ENCODE results near the gene ZNF560.
"Not testable (repeated sequence)": the region's sequence is repeated elsewhere in the genome, so short reads cannot be mapped to it uniquely, and the experiment has no call there.

ZNF560 gene

GRCh38 chr19:9498183-9498902 lies at the start of gene ZNF560:
ZNF560 (minus strand) TSS chr19:9498616; CDS start chr19:9475313, 23,303 bp downstream.
- DNase-seq, result peak; percentile 8

- DNase-seq, result no peak
Measured at GRCh38 chr19:9547870-9548269, 49.5 kb upstream of the ZNF560 start.

GRCh38 chr19:9541281-9541680 lies 42.9 kb upstream of the ZNF560 start:
- not testable (repeated sequence) for DNase-seq

DNA sequence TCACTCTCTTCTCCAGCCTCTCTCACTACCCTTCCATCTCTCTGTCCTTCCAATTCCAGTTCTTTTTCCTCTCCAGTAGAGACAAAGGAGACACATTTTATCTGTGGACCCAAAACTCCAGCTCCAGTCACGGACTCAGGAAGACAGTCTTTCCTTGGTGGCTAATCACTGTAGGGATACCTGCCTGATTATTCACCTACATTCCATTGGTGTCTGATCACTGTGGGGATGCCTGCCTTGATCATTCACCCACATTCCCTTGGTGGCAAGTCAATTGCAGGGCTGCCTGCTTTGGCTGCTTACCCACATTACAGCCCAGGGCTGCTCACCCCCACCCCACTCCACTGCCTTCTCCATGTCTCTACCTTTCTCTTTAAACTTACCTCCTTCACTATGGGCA lies 41.5 kb upstream of the ZNF560 start:
- DNase-seq, result not testable (repeated sequence)

- DNase-seq, result not testable (repeated sequence)
Measured at GRCh38 chr19:9539201-9539600, 40.8 kb upstream of the ZNF560 start.

GRCh38 chr19:9538183-9539058 lies 40.0 kb upstream of the ZNF560 start, which contains the start of gene ZNF426:
ZNF426 (minus strand) TSS chr19:9538645; CDS start chr19:9536232, 2,413 bp downstream.
- DNase-seq, result peak; percentile 89

DNA sequence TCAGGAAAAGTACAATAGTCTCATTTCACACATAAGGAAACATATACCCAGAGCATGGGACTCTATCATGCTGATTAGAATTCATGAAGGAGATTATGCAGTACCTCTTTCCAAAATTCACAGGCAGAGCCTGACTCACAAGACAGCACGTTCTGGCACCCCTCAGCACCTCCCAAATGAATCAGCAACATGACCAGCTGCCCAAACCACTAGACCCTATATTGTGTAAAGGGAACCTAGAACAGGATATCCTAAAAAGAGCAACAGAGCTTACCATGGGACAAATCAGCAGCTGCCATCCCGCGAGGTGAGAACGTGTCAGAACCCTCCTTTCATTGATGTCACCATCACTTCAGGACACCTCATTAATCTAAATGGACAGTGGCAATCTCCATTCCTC lies 37.5 kb upstream of the ZNF560 start:
- no peak for DNase-seq

DNA sequence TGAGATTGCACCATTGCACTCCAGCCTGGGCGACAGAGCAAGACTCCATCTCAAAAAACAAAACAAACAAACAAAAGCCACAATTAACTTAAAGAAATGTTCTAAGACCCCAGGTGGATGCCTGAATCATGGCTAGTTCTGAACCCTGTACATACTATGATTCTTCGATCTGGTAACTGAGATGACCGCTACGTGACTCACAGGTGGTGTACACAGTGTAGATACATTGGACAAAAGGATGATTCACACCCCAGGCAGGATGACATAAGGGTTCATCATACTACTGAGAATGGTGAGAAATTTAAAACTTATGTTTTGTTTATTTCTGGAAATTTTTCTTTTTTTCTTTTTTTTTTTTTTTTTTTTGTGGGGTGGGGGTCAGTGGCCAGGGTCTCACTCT lies 33.5 kb upstream of the ZNF560 start:
- no peak for DNase-seq

DNA sequence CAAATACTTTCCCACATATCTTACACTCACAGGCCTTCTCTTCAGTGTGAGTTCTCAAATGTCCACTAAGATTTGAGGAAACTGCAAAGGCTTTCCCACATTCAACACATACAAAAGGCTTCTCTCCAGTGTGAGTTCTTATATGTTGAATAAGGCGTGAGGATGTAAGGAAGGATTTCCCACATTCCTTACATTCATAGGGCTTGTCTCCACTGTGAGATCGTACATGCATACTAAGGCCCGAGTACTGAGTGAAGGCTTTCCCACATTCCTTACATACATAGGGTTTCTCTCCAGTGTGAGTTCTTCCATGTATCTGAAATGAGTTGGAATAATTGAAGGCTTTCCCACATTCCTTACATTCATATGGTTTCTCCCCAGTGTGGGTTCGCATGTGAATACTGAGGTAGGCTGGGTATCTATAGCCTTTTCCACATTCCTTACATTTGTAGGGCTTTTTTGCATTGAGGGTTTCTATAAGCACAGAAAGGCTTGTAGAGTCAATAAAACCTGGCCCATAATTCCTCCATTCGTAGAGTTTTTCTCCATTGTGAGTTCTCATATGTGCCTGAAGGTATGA lies 30.4 kb upstream of the ZNF560 start:
- no peak for DNase-seq

DNA sequence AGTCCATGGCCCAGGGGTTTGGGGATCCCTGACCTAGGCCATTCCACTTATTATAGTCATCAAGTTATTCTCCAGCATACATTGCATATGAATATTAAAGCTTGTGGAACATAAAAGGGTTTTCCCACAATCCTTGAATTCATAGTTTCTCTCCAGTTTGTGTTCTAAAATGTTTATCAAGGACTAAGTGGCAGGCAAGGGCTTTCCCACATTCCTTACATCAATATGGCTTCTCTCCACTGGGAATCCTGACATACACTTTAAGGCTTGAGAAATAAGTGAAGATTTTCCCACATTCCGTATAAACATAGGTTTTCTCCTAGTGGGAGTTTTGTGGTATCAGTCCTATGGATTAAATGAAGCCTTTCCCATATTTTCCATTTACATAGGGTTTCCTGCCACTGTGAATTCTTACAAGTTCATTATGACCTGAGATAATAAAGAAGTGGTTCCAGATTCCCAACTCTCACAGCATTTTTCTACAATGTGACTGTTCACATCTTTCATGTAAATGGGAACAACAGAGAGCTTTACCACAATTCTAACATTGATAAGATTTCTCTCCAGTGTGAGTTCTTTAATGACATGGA lies 25.6 kb upstream of the ZNF560 start:
- no peak for DNase-seq

DNA sequence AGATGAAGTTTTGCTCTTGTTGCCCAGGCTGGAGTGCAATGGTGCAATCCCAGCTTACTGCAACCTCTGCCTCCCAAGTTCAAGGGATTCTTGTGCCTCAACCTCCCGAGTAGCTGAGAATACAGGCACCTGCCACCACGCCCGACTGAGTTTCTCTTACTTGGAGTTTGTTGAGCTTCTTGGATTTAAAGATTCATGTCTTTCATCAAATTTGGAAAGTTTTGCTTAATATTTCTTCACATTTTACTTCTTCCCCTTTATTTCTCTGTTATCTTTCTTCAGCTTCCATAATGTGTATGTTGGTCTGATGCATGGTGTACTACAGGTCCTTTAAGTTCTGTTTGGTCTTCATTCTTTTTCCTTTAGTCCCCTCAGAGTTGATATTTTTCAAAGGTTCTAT lies 8.9 kb upstream of the ZNF560 start:
- DNase-seq, result no peak

DNA sequence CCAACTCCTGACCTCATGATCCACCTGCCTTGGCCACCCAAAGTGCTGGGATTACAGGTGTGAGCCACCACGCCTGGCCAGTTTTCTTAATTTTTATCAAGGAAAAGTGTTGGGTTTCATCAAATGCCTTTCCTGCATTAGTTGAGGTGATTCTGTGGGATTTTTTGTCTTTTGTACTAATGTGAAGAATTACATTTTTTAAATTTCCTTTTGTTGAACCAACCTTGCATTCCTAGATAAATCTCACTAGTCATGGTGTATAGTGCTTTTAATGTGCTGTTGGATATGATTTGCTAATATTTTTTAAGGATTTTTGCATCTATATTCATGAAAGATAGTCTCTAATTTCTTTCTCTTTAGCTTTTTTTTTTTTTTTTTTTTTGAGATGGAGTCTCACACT lies 2.4 kb upstream of the ZNF560 start:
- no peak for DNase-seq

DNA sequence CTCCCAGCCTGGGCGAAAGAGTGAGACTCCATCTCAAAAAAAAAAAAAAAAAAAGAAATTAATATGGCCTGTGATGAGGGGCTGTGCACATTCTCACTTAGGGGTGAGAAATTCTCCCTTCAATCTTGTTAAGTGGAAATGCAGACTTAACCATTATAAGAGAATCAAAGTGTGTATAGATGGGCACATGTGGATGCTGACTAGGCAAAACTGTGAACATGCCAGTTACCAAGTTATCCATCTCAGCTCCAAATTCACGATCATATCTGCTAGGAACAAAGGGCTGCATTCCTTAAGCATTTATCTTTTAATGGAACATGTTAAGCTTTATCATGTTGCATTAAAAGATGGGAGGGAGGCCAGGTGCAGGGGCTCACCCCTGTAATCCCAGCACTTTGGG lies 4.3 kb downstream of the ZNF560 start:
- no peak for DNase-seq

- no peak for DNase-seq
Measured at GRCh38 chr19:9487016-9487415, 11.4 kb downstream of the ZNF560 start.

GRCh38 chr19:9485140-9485539 lies 13.3 kb downstream of the ZNF560 start:
- no peak for DNase-seq

DNA sequence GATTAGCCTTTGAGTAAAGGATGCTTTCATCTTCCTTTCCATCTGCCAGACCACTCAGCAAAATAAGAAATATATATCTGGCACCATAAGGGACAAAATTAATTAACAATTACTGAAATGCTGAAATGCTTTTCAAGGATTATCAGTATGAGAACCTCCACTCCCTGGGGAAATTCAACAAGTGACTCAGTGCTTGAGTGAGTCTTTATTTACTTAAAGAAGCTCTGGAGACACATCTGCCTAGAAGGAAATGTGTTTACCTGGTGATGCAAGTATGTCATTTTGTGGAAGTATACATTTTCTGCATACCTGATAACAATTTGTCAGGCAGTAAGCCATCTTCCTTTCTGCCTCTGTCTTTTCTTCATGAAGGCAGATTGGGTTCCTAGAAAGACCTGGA lies 23.4 kb downstream of the ZNF560 start:
- no peak for DNase-seq

DNA sequence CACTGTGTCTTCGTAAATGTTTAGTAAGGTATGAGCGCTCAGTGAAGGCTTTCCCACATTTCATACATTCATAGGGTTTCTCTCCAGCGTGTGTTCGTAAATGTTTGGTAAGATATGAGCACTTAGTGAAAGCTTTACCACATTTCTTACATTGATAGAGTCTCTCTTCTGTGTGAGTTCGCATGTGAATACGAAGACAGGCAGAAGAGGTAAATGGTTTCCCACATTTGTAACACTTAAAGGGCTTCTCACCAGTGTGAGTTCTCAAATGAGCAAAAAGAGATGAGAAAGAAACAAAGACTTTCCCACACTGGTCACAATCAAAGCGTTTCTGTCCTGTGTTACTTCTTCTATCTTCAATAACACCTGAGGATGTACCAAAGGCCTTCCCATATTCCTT lies 31.3 kb downstream of the ZNF560 start:
- no peak for DNase-seq

GRCh38 chr19:9461938-9462337 lies 36.5 kb downstream of the ZNF560 start:
- no peak for DNase-seq

DNA sequence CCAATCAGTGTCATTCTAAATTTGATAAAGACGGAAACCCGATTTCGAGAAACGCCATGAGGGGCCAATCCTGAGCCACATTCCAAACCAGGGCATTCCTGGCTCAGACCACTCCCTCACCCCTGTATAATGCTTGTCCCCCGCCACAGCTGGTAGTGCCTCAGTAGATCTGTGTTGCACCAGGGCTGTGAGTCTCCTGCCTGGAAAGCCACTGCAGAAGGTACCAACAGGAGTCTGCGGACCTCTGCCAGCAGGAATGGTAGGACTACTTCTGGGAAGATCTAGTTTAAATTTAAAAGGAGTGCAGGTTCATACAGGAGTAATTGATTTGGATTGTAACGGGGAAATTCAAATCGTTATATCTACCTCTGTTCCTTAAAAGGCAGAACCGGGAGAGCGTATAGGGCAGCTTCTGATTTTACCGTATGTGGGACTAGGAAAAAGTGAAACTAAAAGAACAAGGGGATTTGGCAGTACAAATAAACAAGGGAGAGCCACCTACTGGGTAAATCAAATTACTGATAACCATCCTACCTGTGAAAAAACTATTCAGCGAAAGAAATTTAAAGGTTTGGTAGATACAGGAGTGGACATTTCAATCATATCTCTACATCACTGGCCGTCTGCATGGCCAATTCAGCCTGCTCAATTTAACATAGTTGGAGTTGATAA lies 42.3 kb downstream of the ZNF560 start:
- no peak for DNase-seq

GRCh38 chr19:9453953-9454352 lies 44.5 kb downstream of the ZNF560 start:
- DNase-seq, result no peak

DNA sequence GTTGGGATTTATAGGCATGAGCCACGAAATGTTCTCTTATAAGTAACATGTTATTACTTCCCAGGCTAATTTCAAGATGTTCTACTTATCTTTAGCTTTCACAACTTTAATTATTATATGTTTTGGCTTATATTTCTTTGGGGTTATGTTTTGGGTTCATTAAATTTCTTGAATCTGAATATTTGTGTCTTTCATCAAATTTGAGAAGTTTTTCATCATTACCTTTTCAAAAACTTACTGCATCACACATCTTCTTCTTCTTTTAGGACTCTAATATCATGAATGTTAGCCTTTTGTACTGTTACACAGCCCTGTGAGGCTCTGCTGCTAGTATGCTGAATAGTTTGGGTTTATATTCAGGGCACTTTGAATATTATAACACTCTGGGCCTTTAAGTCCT lies 53.4 kb downstream of the ZNF560 start:
- no peak for DNase-seq

DNA sequence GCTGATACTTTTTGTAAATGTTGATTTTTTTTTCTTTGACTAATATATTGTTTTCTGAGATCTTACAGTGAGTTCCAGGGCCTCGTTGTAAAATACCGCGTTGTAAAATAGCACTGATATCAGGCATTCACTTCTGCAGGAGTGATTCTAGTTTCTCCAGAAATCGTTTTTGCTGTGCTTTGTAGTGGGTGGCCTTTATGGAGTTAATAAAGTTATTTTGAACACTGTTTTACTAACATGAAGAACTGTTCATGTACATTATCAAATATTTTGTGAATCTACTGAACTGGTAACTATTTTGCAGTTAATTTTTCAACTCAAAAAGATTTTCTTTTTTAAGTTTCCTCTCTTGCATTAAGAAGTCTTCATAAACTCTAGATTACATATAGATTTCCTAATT lies 62.1 kb downstream of the ZNF560 start:
- DNase-seq, result no peak

Measured in activated CD4-positive, alpha-beta T cell treated with anti-CD3 and anti-CD28 coated beads, Interleukin-10, Interleukin-2, amounts not matched to agents 100 ng/mL and 50 ng/mL, durations not matched to agents 16 hours and 8 hours (primary cell).